Common myeloid progenitor, CD34-positive (primary cell): Measurements from ENCODE around the gene SIRT4.

Source experiments
- CTCF ChIA-PET: fragments of 350-600 bp; sonication (Branson Sonifier 250); formaldehyde crosslinking; loops from one replicate; lab custom pipeline; 2021; ENCODE audit warnings: antibody characterized with exemption; lab: Charles Lee
- POLR2A ChIA-PET: fragments of 350-600 bp; sonication (Branson Sonifier 250); formaldehyde crosslinking; loops from one replicate; lab custom pipeline; 2021; ENCODE audit warnings: antibody characterized with exemption; lab: Charles Lee
- DNase-seq, 3 donors: peaks; one replicate each; pipeline versions ENCODE4 v3.0.0 to v3.0.0-alpha.2; 2013
- H3K27ac ChIP-seq, 2 experiments: 1 replicate in 1 of 2; 2 replicates in 1 of 2; pipeline ENCODE4 v1.7.0; 2013; ENCODE audit warnings: inconsistent platforms in 2 of 2, low read length in 2 of 2, mild to moderate bottlenecking in 2 of 2, low read depth in 1 of 2, moderate library complexity in 1 of 2; ENCODE audit not compliant: severe bottlenecking in 2 of 2, insufficient read depth in 1 of 2, poor library complexity in 1 of 2
- H3K27me3 ChIP-seq, 5 experiments: replicated peaks in 2 of 5; 1 replicate in 3 of 5; 2 replicates in 2 of 5; pipeline versions ENCODE4 v1.6.1 to v1.7.0; 2013; ENCODE audit warnings: low read length in 4 of 5, mild to moderate bottlenecking in 2 of 5, moderate library complexity in 2 of 5, inconsistent platforms in 1 of 5; ENCODE audit not compliant: insufficient read depth in 5 of 5, control insufficient read depth in 4 of 5
- H3K36me3 ChIP-seq, 4 experiments: 1 replicate in 2 of 4; 2 replicates in 2 of 4; pipeline versions ENCODE4 v1.6.1 to v1.7.0; 2013; ENCODE audit warnings: low read length in 3 of 4, control low read depth in 1 of 4, mild to moderate bottlenecking in 1 of 4; ENCODE audit not compliant: control insufficient read depth in 4 of 4, insufficient read depth in 4 of 4
- H3K4me1 ChIP-seq, 4 experiments: 1 replicate in 3 of 4; 2 replicates in 1 of 4; pipeline versions ENCODE4 v1.6.1 to v1.7.1; 2013; ENCODE audit warnings: low read length in 3 of 4, mild to moderate bottlenecking in 3 of 4, control low read depth in 1 of 4, inconsistent platforms in 1 of 4, moderate library complexity in 1 of 4; ENCODE audit not compliant: control insufficient read depth in 4 of 4, insufficient read depth in 4 of 4; ENCODE audit errors: control extremely low read depth in 1 of 4
- H3K4me3 ChIP-seq, 7 experiments: 1 replicate in 4 of 7; 2 replicates in 3 of 7; pipeline versions ENCODE4 v1.5.1 to v1.7.0; 2013; ENCODE audit warnings: mild to moderate bottlenecking in 7 of 7, low read length in 6 of 7, moderate library complexity in 6 of 7, inconsistent platforms in 2 of 7, low read depth in 2 of 7, control low read depth in 1 of 7; ENCODE audit not compliant: insufficient read depth in 4 of 7, control insufficient read depth in 1 of 7; ENCODE audit errors: extremely low read depth in 1 of 7
- H3K9me3 ChIP-seq, 5 experiments: 1 replicate in 4 of 5; 2 replicates in 1 of 5; pipeline versions ENCODE4 v1.6.1 to v1.7.1; 2013; ENCODE audit warnings: low read length in 4 of 5, mild to moderate bottlenecking in 2 of 5, inconsistent platforms in 1 of 5, low read depth in 1 of 5, moderate library complexity in 1 of 5; ENCODE audit not compliant: control insufficient read depth in 4 of 5, insufficient read depth in 2 of 5; ENCODE audit errors: control extremely low read depth in 1 of 5
- WGBS: methylation state at CpG from one replicate; pipeline ENCODE4 v1.1.5; 2013; ENCODE audit not compliant: insufficient coverage; 5-methylcytosine and 5-hydroxymethylcytosine counted together

Gene SIRT4

GRCh38 chr12:120343039-120343537, 41.0 kb downstream of the SIRT4 start:
- H3K27me3 ChIP-seq = peaks cover 0 to 5% (median 0%) of the 10 kb centered on the region in 5 experiments
- POLR2A ChIA-PET = no interaction called here
- H3K27ac ChIP-seq = no peak overlapping the region
- no peaks in the 10 kb centered on the region for H3K36me3 ChIP-seq
- H3K9me3 ChIP-seq = peaks cover 0 to 3% (median 0%) of the 10 kb centered on the region in 5 experiments
- DNase-seq = no peak
- CTCF ChIA-PET = no interaction called here
- no peaks in the 10 kb centered on the region for H3K4me1 ChIP-seq
- no peak overlapping the region for H3K4me3 ChIP-seq
- 73% methylated on average over 9 of the region's 10 CpGs for WGBS

GRCh38 chr12:120343692-120344091, 41.6 kb downstream of the SIRT4 start:
- WGBS = 100% methylated on average over 6 of the region's 8 CpGs
- H3K4me3 ChIP-seq = no peak overlapping the region
- no peaks in the 10 kb centered on the region for H3K4me1 ChIP-seq
- H3K9me3 ChIP-seq = no peaks in the 10 kb centered on the region
- DNase-seq = no peak
- CTCF ChIA-PET = interaction anchor here (2.2 kb wide), 1 partner anchor 12 kb away, joined by 5 read pairs; no protein-coding TSS in a partner anchor
- H3K36me3 ChIP-seq = no peaks in the 10 kb centered on the region
- POLR2A ChIA-PET = no interaction called here
- H3K27ac ChIP-seq = no peak overlapping the region
- peaks cover 0 to 5% (median 0%) of the 10 kb centered on the region in 5 experiments for H3K27me3 ChIP-seq

DNA sequence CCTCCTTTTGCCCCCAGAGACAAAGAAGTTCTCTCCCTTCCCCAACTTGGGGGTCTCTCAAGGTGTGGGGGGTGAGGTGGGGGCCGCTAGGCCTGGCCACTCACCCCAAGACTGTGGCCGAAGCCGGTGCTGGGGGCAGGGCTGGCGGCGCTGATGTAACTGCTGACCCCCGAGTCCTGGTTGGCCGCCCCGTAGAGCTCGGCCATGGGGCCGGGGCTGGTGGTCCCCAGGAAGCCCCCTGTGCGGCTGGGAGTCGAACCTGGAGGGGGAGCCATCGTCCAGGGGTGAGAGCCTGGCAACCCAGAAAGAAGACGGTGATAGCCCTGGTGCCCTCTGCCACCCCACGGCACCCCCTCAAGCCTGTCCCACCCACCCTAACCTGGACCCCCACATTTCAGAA, 43.9 kb downstream of the SIRT4 start:
- H3K36me3 ChIP-seq = no peaks in the 10 kb centered on the region
- no peaks in the 10 kb centered on the region for H3K9me3 ChIP-seq
- H3K27me3 ChIP-seq = peaks cover 0 to 13% (median 0%) of the 10 kb centered on the region in 5 experiments
- H3K4me3 ChIP-seq = no peak overlapping the region
- ChIA-PET POLR2A (no interaction called here), CTCF (interaction anchor here (1.2 kb wide), 1 partner anchor 8 kb away, joined by 6 read pairs; no protein-coding TSS in a partner anchor)
- no peak overlapping the region for H3K27ac ChIP-seq
- DNase-seq = no peak
- no peaks in the 10 kb centered on the region for H3K4me1 ChIP-seq
- 97% methylated on average over 7 of the region's 15 CpGs for WGBS

GRCh38 chr12:120346681-120347080, 44.6 kb downstream of the SIRT4 start:
- Histone ChIP-seq H3K9me3 (no peaks in the 10 kb centered on the region), H3K27ac (no peak overlapping the region), H3K36me3 (no peaks in the 10 kb centered on the region), H3K4me1 (no peaks in the 10 kb centered on the region), H3K27me3 (peaks cover 0 to 13% (median 0%) of the 10 kb centered on the region in 5 experiments), H3K4me3 (no peak overlapping the region)
- POLR2A ChIA-PET = interaction anchor here (0.6 kb wide), 1 partner anchor 1005 kb away, joined by 3 read pairs; the partner anchor contains the start of gene ANAPC5
- DNase-seq = no peak
- WGBS = 100% methylated on average over 2 of the region's 7 CpGs
- CTCF ChIA-PET = interaction anchor here (1.2 to 1.4 kb wide), 2 partner anchors 9 kb away, joined by 4 to 6 read pairs; no protein-coding TSS in a partner anchor

- H3K9me3 ChIP-seq = no peaks in the 10 kb centered on the region
- CTCF ChIA-PET = interaction anchor here (1.4 to 1.6 kb wide), 2 partner anchors 8 to 19 kb away, joined by 4 read pairs; no protein-coding TSS in a partner anchor
- WGBS = 98% methylated on average over 11 of the region's 11 CpGs
- peaks cover 0 to 13% (median 0%) of the 10 kb centered on the region in 5 experiments for H3K27me3 ChIP-seq
- POLR2A ChIA-PET = interaction anchor here (0.6 kb wide), 1 partner anchor 489 kb away, joined by 3 read pairs; no protein-coding TSS in a partner anchor
- no peak overlapping the region for H3K4me3 ChIP-seq
- H3K4me1 ChIP-seq = no peaks in the 10 kb centered on the region
- H3K36me3 ChIP-seq = no peaks in the 10 kb centered on the region
- H3K27ac ChIP-seq = no peak overlapping the region
- no peak for DNase-seq
These were observed 45.6 kb downstream of the SIRT4 start for GRCh38 chr12:120347766-120348165.

- WGBS = 95% methylated on average over 15 of the region's 19 CpGs
- ChIA-PET CTCF (interaction anchor here (0.6 to 5.7 kb wide), 3 partner anchors 15 to 116 kb away, joined by 3 to 42 read pairs (median 3); no protein-coding TSS in a partner anchor), POLR2A (interaction anchor here (0.6 kb wide), 1 partner anchor 31 kb away, joined by 3 read pairs; no protein-coding TSS in a partner anchor)
- H3K27ac ChIP-seq = no peak overlapping the region
- peaks cover 0 to 16% (median 0%) of the 10 kb centered on the region in 5 experiments for H3K27me3 ChIP-seq
- H3K9me3 ChIP-seq = no peaks in the 10 kb centered on the region
- no peak overlapping the region for H3K4me3 ChIP-seq
- H3K36me3 ChIP-seq = no peaks in the 10 kb centered on the region
- no peak for DNase-seq
- no peaks in the 10 kb centered on the region for H3K4me1 ChIP-seq
These were observed 48.6 kb downstream of the SIRT4 start for GRCh38 chr12:120350576-120351350.
